Neural progenitor cell (in vitro differentiated cells): ENCODE results near the gene TSPYL2.

Source experiments
- EZH2phosphoT487 ChIP-seq: fragments of 200-600 bp; sonication (generic); IDR thresholded peaks from 2 replicates; pipeline ENCODE4 v1.6.1; 2017; ENCODE audit warnings: antibody characterized with exemption
- TF ChIP-seq, protein P1 (sequence below): fragments of 200-600 bp; sonication (generic); IDR thresholded peaks from 2 replicates; pipeline ENCODE4 v1.5.1; 2017; ENCODE audit warnings: antibody characterized with exemption, mild to moderate bottlenecking

DNA sequence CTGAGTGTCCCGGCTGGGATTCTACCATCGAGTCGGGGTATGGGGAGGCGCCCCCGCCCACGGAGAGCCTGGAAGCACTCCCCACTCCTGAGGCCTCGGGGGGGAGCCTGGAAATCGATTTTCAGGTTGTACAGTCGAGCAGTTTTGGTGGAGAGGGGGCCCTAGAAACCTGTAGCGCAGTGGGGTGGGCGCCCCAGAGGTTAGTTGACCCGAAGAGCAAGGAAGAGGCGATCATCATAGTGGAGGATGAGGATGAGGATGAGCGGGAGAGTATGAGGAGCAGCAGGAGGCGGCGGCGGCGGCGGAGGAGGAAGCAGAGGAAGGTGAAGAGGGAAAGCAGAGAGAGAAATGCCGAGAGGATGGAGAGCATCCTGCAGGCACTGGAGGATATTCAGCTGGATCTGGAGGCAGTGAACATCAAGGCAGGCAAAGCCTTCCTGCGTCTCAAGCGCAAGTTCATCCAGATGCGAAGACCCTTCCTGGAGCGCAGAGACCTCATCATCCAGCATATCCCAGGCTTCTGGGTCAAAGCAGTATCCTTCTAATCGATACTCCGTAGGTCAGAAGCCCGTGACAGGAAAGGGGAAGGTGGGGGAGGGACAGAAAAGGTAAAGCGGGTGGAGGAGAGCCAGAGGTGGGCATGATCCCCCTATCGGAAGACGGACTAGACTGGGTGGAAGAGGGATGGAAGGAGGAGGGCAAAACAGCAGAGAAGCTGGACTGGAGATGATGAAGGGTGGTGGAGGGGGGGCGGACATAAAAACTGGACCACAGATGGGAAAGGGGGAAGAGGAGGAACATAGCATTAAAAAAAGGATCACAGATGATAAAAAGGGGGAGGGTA is 828 bp downstream of the TSPYL2 start:
- TF ChIP-seq, protein P1, sequence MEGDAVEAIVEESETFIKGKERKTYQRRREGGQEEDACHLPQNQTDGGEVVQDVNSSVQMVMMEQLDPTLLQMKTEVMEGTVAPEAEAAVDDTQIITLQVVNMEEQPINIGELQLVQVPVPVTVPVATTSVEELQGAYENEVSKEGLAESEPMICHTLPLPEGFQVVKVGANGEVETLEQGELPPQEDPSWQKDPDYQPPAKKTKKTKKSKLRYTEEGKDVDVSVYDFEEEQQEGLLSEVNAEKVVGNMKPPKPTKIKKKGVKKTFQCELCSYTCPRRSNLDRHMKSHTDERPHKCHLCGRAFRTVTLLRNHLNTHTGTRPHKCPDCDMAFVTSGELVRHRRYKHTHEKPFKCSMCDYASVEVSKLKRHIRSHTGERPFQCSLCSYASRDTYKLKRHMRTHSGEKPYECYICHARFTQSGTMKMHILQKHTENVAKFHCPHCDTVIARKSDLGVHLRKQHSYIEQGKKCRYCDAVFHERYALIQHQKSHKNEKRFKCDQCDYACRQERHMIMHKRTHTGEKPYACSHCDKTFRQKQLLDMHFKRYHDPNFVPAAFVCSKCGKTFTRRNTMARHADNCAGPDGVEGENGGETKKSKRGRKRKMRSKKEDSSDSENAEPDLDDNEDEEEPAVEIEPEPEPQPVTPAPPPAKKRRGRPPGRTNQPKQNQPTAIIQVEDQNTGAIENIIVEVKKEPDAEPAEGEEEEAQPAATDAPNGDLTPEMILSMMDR: no peak
- TF ChIP-seq EZH2phosphoT487: no peak
